ENCODE measurements around the gene PTBP3. TPM values are rescaled to one million over a fixed set of nuclear protein-coding genes. Genes with fewer than 3 reads are reported as not detected.
A peak's percentile ranks its signal among the peaks of the same experiment; 100 is the strongest.
"Not testable (repeated sequence)": the region's sequence is repeated elsewhere in the genome, so short reads cannot be mapped to it uniquely, and the experiment has no call there.

PTBP3 gene
- total RNA-seq, 1 donor from 2014 or later, result 39.4 TPM

DNA sequence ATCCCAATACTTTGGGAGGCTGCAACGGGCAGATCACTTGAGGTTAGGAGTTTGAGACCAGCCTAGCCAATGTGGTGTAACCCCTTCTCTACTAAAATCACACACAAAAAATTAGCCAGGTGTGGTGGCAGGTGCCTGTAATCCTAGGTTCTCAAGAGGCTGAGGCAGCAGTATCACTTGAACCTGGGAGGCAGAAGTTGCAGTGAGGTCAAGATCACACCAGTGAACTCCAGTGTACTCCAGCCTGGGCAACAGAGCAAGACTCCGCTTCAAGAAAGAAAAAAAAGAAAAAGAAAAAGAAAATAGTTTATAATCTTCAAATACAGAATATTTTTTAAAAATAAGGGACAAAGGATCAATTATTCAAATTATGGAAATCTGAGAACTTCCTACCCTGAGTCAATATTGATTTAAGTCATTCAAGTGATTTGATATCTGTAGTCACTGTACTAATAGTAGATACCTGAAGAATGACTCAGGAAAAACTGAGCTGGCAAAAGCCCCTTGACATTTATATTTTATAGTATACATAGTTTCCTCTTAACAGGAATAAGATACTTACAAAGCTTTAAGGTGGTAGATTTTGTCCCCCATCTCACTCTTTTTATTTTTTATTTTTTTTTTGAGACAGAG, 61.8 kb downstream of the PTBP3 start:
- DNase-seq (ENCODE audit: low read depth, low spot score), result no peak

DNA sequence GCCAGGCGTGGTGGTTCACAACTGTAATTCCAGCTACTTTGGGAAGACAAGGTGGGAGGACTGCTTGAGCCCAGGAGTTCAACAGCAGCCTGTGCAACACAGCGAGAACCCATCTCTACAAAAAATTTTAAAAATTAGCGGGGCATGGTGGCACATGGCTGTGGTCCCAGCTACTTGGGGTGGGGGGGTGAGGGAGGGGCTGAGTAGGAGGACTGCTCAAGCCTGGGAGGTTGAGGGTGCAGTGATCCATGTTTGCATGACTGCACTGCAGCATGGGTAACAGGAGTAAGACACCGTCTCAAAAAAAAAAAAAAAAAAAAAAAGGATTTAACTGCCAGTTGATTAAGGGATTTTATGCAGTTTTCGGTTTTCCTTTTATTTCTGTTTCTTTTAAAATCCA, 65.0 kb downstream of the PTBP3 start:
- no peak for DNase-seq (ENCODE audit: low read depth, low spot score)

DNA sequence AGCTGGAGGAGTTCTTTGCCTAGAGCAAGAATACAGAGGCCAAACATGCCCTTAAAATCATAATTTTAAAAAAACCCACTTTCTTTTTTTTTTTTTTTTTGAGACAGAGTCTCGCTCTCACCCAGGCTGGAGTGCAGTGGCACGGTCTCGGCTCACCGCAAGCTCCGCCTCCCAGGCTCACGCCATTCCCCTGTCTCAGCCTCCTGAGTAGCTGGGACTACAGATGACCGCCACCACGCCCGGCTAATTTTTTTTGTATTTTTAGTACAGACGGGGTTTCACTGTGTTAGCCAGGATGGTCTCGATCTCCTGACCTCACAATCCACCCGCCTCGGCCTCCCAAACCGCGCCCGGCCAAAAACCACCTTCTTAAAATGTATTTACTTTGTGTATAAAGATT, 66.3 kb downstream of the PTBP3 start:
- not testable (repeated sequence) for DNase-seq (ENCODE audit: low read depth, low spot score)

DNA sequence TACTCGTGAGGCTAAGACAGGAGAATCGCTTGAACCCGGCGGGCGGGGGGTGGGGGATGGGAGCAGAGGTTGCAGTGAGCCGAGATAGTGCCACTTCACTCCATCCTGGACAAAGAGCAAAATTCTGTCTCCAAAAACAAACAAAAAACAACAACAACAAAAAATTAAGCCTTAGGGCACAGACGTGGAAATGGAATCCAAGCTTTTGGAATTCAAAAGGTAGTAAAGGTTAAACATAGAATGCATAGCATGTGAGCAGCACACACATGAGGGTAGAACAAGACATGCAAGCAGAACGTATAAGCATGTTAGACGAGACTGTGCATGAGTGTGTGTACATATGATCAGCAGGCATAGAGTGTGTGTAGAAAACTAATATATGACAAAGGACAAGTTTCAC, 68.0 kb downstream of the PTBP3 start:
- DNase-seq (ENCODE audit: low read depth, low spot score), result no peak

DNA sequence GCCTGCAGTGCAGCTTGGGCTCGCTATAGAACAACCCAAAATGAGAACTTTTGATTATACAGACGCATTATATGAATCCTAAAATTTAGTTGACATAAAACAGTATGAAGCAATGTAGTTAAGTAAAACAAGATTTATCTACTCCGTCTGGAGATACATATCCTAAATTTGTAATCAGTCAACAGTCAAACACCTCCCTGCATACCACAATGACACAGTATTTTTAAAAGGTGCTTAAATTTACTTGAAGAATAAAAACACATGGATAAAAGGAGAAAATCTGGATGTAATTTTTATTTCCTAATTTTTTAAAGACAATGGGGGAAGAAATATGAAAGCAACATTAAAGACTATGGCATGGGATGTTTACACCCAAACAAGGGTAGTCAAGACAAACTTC, 70.8 kb downstream of the PTBP3 start:
- no peak for DNase-seq (ENCODE audit: low read depth, low spot score)

DNA sequence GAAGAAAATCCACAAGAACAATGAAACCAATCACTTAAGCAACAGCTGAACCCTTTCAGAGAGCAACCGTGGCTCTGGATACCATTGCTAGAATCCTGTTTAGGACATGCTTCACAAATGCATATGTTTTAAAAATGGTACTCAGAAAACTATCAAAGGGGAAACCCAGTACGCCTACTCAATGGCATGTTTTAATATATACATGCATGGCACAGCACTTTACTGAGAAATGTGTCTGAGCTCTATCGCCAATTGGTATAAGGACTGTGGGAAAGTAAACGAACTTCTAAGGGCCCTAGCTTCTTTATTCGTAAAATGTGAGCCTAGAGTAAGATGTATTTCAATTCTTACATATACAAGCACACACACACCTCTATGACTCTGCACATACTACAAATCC, 72.3 kb downstream of the PTBP3 start:
- no peak for DNase-seq (ENCODE audit: low read depth, low spot score)

DNA sequence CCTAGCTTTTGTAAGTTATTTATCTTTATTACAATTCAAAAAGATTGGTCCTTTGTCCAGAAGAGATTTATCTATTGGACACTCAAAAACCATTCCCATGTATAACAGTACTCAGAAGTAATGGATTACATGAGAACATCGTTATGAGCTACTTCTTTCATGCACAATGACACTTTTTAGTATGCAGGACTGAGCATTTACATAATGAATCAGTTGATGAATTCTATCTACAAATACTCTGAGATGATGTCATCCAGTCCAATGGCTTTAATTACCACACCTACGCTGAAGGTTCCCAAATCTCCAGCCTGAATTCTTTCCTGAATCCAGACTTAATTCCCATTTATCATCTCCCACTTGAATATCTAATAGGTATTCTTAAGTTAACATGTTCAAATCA, 75.3 kb downstream of the PTBP3 start:
- DNase-seq (ENCODE audit: low read depth, low spot score), result no peak

DNA sequence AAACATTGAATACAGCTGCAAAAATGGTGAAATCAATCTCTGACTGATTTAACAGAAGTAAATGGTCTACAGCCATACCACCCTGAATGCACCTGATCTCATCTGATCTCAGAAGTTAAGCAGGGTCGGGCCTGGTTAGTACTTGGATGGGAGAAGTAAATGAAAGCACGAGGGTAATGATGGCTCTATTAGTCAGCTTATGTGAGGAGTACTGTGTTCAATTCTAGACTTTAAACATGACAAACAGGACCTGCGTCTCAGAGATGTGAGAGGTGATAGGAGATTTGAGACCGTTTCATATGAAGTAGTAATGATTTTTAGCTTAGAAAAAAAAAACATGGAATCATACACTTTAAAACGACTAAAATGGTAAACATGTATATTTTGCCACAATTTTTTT, 81.2 kb downstream of the PTBP3 start:
- no peak for DNase-seq (ENCODE audit: low read depth, low spot score)

DNA sequence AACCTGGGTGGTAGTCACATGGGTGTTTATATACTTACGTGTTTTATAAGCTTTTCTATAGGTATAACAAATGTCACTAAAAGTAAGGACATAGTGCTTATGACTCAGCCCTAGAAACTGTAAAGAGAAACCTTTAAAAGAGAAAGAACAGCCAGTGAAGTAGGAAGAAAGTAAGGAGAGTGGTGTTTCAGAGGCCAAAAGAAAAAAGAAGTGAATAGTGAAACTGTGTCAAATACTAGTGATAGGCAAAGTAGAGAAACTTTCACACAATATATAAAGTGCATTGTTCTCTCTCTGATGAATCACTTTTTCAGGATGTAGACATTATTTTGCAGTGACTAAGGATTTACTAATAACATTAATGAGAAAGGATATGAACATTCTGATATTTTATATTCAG, 84.1 kb downstream of the PTBP3 start:
- DNase-seq (ENCODE audit: low read depth, low spot score), result peak; percentile 29

DNA sequence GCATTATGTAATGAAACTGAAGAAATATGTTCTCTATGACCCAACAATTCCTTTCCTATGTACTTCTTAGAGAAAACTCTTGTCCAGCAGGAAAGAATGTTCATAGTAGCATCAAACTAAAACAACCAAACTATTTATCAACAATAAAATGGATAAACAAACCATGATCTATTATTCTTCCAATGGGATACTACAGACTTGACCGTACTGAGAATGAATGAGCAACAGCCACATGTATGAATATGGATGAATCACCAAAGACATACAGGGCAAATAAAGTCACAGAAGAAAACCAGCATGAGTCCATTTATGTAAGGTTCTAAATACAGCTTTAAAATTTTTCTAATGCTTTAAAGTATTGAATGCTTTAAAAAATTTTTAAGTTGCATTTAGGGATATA, 84.7 kb downstream of the PTBP3 start:
- peak; percentile 7 for DNase-seq (ENCODE audit: low read depth, low spot score)

DNA sequence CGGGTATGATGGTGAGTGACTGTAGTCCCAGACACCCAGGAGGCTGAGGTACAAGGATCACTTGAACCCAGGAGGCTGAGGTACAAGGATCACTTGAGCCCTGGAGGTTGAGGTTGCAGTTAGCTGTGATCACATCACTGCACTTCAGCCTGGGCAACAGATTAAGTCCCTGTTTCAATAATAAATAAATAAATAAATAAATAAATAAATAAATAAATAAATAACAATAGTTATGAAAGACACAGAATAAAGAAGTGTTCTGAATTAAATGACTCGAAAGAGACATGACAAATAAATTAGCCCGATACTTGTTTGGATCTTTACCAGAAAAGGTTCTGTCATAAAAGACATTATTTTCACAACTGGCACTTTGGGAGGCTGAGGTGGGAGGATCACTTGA, 86.3 kb downstream of the PTBP3 start:
- no peak for DNase-seq (ENCODE audit: low read depth, low spot score)

DNA sequence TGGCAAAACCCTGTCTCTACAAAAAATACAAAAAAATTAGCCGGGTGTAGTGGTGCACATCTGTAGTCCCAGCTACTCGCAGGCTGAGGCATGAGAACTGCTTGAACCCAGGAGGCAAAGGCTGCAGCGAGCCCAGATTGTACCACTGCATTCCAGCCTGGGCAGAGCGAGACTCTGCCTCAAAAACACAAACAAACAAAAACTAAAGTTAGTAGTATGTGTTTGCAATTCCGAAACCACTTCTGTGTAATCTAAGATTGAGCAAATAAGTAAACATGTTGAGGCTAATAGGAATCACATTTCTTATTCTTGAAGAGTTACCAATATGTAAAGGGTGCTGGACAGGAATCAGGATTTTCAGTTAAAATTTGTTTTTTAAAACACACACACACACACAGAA, 88.3 kb downstream of the PTBP3 start:
- no peak for DNase-seq (ENCODE audit: low read depth, low spot score)

DNA sequence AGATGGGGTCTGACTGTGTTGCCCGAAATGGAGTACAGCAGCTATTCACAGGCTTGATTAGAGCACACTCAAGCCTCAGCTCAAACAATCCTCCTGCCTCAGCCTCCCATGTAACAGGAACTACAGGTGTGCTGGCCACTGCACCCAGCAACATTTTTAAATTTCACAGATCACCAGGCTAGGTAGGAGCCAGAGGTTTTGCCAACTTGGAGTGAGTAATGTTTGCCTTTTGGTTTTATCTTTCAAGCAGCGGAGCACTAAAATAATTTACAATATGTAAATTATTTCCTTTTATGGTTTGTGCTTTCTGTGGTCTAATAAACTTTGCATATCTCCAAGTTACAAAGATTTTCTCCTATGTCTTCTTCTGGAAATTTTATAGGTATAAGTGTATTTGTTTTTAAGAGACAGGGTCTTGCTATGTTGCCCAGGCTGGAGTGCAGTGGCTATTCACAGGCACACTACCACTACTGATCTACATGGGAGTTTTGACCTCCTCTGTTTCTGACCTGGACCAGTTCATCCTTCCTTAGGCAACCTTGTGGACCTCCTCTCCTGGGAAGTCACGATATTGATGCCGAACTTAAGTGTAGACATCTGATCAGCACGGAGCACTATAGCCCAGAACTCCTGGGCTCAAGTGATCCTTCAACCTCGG, 91.1 kb downstream of the PTBP3 start:
- DNase-seq (ENCODE audit: low read depth, low spot score), result no peak

DNA sequence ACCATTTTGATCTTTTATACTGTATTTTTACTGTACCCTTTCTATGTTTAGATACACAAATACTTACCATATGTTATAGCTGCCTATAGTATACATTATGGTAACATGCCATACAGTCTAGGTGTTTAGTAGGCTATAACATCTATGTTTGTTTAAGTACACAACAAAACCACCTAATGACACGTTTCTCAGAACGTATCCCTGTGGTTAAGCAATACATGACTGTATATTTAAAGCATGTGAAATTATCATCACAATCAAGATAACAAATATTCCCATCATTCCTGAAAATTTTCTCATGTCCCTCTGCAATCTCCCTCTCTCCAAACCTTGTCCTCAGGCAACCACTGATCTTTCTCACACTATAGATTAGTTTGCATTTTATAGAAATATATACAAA, 91.9 kb downstream of the PTBP3 start:
- no peak for DNase-seq (ENCODE audit: low read depth, low spot score)

DNA sequence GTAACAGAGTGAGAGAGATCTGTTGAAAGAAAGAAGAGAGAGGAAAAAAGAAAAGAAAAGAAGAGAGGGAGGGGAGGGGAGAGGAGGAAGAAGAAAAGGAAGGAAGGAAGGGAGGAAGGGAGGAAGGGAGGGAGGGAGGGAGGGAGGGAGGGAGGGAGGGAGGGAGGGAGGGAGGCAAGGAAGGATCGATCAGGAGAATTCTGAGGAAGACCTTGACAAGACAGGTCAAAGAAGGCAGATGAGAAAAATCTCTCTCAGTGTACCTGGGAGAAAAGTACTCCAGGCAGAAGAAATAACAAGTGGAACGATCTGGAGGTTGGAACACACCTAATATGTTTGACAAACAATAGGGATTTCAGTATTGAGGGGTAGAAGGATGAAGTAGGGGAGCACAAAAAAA, 93.7 kb downstream of the PTBP3 start:
- no peak for DNase-seq (ENCODE audit: low read depth, low spot score)

DNA sequence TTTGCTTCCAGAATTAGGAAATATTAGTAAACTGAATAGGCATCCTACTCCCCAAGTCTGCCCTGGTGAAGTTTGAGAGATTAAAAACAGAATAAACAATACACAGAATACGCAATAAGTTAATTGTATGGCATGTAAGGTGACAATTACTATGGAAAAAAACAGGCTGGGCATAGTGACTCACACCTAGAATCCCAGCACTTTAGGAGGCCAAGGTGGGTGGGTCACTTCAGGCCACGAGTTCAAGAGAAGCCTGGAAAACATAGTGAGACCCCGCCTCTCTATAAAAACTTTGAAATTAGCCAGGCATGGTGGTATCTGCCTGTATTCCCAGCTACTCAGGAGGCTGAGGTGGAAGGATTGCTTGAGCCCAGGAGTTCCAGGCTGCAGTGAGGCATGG, 94.1 kb downstream of the PTBP3 start:
- no peak for DNase-seq (ENCODE audit: low read depth, low spot score)

DNA sequence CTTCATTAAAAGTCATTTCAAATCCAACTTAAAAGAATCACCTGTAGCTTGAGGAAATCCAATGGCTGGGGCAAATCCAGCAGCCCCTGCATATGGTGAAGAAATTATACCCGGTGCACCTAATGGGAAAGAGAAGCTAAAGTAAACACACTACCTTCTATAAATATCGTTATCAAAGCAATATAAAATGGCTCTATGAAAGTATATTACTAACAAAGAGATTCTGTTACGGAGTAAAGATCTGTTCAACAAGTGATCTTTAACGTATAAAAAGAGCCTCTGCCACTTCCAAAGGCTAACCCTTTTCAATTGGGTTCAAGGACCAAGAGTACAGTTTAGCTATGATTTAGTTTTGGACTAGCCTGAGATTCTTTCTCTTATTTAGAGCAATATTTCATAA, 98.6 kb downstream of the PTBP3 start:
- DNase-seq (ENCODE audit: low read depth, low spot score), result no peak

DNA sequence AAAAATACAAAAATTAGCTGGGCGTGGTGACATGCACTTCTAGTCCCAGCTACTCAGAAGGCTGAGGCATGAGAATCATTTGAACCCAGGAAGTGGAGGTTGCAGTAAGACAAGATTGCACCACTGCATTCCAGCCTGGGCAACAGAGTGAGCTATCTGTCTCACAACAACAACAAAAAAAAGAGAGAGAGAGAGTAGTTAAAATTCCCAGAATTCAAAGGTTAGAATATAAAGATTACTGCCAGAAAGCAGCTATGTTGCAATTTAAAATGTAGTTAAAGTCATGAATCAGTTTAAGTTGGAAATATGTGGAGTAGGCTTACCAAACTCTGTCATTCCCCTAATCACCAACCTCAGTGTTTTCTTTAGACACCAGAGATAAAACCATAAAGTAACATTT, 99.7 kb downstream of the PTBP3 start:
- no peak for DNase-seq (ENCODE audit: low read depth, low spot score)

DNA sequence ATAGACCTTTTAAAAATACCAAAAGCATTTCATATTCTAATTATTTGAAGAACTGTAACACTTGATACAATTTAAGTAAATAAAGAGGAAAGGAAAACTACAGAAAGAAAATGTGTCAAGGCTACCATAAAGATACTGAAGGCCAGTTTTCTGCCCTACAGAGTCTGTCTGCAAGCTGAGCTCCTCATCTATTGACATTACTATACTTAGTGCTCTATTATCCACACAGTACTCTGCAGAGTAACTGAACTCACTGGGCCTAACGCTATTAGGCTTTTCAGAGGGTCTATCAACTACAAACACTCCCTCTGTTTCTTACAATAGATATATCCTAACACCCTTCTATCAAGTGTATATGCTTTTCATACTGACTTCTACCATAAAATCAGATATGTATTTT, 101.2 kb downstream of the PTBP3 start:
- DNase-seq (ENCODE audit: low read depth, low spot score), result no peak

DNA sequence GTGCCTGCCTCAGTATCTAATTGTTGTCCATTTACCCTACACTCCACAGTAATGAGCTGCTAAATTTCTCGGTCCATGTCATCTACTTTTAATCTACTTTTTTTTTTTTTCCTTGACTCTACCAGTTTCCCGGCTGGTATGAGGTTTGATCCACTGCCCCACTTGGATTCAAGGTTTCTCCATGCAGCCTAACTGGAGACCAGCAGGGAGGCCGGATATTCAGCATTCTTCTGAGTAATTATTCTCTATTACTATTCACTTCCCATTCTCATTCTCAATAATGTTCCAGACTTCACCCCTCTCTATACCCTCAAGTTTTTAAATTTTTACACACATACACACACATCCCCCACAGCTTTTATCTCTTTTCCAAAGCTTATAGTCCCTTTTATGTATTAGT, 107.3 kb downstream of the PTBP3 start:
- no peak for DNase-seq (ENCODE audit: low read depth, low spot score)

DNA sequence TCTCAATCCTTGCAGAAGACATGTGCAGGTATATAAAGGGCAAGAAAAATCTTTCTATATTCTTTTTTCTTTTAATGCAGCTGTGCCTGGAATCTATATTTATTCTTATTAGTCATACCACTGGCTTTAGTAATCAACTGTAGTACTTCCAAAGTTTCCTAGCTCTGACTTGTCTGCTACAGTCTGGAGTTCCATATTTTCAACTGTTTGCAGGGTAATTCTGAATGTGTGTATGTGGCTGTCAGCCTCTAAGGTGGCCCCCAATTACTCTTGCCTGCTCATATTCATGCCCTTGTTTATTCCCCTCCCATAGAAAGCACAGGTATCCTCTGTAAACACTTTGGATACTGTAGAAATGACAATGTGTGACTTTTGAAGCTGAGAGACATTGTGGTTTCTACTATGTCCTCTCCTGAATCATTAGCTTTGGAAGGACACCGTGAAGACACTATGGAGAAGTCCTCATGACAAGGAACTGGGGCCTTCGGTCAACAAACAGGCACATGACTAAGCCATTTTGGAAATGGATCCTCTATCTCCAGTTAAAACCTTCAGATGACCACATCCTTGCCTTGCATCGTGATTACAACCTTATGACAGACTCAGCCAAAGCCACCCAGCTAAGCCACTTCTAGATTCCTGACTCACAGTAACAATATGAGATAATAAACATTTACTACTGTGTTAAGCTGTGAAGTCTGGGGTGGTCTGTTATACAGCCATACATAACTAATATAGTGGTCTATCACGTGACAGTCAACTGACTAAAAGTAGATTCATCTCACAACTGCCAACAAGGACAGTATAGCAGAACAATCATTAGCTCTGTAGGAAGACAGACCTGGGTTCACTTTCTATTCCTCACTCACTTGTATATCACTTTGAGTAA, 108.8 kb downstream of the PTBP3 start:
- DNase-seq (ENCODE audit: low read depth, low spot score), result no peak

DNA sequence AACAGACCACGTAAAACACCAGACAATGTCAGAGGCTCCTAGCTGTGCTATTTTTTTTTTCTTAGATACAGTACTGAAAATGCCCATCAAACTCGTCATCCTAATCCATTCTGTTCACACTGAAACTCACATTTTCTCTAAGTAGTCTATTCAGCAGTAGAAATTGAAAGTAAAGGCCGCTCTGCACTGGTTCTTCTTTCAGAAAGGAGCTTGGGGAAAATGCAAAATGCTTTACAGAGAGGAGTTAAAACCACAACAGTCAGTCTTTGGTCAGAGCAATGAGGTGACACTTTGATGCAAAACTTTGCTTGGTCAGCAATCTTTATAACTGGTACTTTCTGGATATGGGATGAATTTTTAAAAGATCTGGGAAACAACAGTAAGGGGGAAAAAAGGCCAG, 114.5 kb downstream of the PTBP3 start:
- no peak for DNase-seq (ENCODE audit: low read depth, low spot score)

DNA sequence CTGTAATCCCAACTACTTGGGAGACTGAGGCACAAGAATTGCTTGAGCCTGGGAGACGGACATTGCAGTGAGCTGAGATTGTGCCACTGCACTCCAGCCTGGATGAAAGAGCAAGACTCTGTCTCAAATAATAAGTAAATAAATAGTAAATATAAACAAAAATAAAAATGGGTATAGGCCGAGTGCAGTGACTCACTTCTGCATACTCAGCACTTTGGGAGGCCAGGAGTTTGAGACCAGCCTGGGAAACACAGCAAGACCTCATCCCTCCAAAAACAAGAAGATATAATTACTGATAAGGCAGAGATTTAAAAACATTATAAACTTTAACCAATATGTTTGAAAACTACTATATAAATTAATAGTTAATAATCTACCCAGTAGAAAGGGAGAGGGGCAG, 120.5 kb downstream of the PTBP3 start:
- no peak for DNase-seq (ENCODE audit: low read depth, low spot score)
